Breast epithelium (tissue), 4 donors: ENCODE data around the gene LY9. TPM values are rescaled to one million over a fixed set of nuclear protein-coding genes. Genes with fewer than 3 reads are reported as not detected.

ENCODE experiments used
- DNase-seq, 2 donors: peaks; one replicate each; pipeline ENCODE4 v3.0.0-alpha.2; 2019; ENCODE audit warnings: low spot score in 2 of 2
- H3K27ac ChIP-seq, 2 donors: fragments of 200-600 bp; sonication (generic) in 1 of 2; one replicate each; pipeline ENCODE4 v1.5.1; 2016 to 2019; ENCODE audit warnings: mild to moderate bottlenecking in 1 of 2
- H3K27me3 ChIP-seq, 2 donors: fragments of 200-600 bp; sonication (generic) in 1 of 2; one replicate each; pipeline versions ENCODE4 v1.5.1 to v1.6.0; 2017 to 2019; ENCODE audit warnings: control low read depth in 1 of 2, mild to moderate bottlenecking in 1 of 2
- H3K36me3 ChIP-seq: fragments of 200-600 bp; one replicate; pipeline ENCODE4 v1.5.1; 2019
- H3K4me1 ChIP-seq, 2 donors: fragments of 200-600 bp; sonication (generic); one replicate each; pipeline ENCODE4 v1.5.1; 2016 to 2019; ENCODE audit warnings: control low read depth in 1 of 2
- H3K4me3 ChIP-seq, 3 donors: fragments of 200-600 bp; sonication (generic); 1 replicate in 2 of 3; 2 replicates in 1 of 3; pipeline ENCODE4 v1.5.1; 2016 to 2019; ENCODE audit warnings: mild to moderate bottlenecking in 3 of 3, moderate library complexity in 2 of 3
- H3K9me3 ChIP-seq, 2 donors: fragments of 200-600 bp; sonication (generic) in 1 of 2; one replicate each; pipeline ENCODE4 v1.5.1; 2016 to 2019; ENCODE audit warnings: control low read depth in 1 of 2
- POLR2A ChIP-seq: fragments of 450-650 bp; IDR thresholded peaks from one replicate; pipeline ENCODE4 v1.6.1; 2016; ENCODE audit warnings: antibody characterized with exemption, mild to moderate bottlenecking, moderate library complexity
- POLR2AphosphoS5 ChIP-seq, 3 donors: sonication (generic); formaldehyde crosslinking; IDR thresholded peaks; one replicate each; pipeline ENCODE4 v1.6.1; 2017; ENCODE audit warnings: antibody characterized with exemption in 3 of 3
- intact Hi-C: fragments of 100-400 bp; cut with DNase I; formaldehyde crosslinking; loops from one replicate; pipeline ENCODE4 v1.15.1; 2023; ENCODE audit warnings: low total_unique reads
- total RNA-seq, 3 donors: library from RNA; depleted of rRNA; stranded (reverse); fragments of >200 nt; gene quantifications; one replicate each; pipeline ENCODE4 v1.1.0, GENCODE V29; 2016
- TF ChIP-seq, protein P1 (sequence below), 3 donors: fragments of 450-650 bp; IDR thresholded peaks; one replicate each; pipeline ENCODE4 v1.5.1; 2016 to 2017; ENCODE audit warnings: antibody characterized with exemption in 3 of 3, mild to moderate bottlenecking in 3 of 3, moderate library complexity in 3 of 3

Gene LY9
- total RNA-seq, 3 donors from 2014 or later = 1.1 to 5.9 (median 5.6) TPM

DNA sequence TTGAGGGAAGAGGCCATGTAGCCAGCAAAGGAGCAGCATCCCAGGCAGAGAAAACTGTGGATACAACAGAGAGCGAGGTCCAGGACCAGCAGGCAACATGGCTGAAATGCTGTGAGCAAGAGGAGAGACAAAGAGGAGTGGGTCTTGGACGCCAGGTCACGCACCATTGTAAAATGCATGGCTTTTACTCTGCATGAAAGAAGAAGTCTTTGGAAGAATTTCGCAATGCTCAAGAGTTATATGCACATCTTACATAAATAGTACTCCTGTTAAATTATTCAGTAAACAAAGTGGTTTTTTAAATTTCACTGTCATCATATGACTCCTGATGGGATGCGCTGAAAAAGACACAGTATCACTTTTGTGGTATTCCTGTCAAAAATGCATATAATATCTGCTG is 63.2 kb downstream of the LY9 start:
- Histone ChIP-seq H3K4me1 (no peaks in the 10 kb centered on the region), H3K36me3 (no peaks in the 10 kb centered on the region), H3K27ac (no peak overlapping the region), H3K9me3 (no peaks in the 10 kb centered on the region), H3K27me3 (no peaks in the 10 kb centered on the region), H3K4me3 (no peak overlapping the region)
- DNase-seq = no peak
- TF ChIP-seq POLR2AphosphoS5 (IDR thresholded peaks at IDR 0.05) = no peak
- TF ChIP-seq, protein P1, sequence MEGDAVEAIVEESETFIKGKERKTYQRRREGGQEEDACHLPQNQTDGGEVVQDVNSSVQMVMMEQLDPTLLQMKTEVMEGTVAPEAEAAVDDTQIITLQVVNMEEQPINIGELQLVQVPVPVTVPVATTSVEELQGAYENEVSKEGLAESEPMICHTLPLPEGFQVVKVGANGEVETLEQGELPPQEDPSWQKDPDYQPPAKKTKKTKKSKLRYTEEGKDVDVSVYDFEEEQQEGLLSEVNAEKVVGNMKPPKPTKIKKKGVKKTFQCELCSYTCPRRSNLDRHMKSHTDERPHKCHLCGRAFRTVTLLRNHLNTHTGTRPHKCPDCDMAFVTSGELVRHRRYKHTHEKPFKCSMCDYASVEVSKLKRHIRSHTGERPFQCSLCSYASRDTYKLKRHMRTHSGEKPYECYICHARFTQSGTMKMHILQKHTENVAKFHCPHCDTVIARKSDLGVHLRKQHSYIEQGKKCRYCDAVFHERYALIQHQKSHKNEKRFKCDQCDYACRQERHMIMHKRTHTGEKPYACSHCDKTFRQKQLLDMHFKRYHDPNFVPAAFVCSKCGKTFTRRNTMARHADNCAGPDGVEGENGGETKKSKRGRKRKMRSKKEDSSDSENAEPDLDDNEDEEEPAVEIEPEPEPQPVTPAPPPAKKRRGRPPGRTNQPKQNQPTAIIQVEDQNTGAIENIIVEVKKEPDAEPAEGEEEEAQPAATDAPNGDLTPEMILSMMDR (IDR thresholded peaks at IDR 0.05) = no peak
- no peak for TF ChIP-seq POLR2A
- intact Hi-C loops = no loop called here

DNA sequence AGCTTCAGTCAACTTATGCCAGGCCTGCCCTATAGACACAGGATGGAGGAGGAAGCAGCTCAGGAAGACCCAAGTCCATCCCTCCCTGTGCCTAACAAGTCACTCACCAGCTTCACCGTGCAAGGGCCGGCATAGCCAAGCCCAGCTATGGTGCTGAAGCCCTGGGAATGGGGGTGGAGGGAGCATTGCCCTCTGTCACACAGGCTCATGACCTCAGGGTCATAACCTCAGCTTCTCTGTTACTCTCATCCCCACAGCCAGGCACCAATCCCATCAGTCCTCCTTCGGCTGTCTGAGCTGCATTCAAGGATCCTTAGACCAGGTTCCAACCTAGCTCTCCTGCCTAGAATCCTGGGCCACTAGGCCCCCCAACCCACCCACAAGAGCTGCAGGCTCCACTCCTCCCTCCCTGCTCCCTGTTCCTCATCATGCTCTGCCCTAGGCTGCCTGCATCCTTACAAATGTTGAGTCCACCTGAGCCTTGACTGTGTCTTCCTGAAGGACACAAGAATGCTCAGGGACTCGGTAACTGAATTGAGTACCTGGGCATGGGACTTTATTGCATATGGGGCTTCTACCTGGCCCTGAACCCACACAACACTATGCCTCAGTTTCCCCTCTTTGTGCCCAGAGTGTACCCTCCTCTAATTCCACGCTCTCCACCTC is 65.0 kb downstream of the LY9 start:
- no peaks in the 10 kb centered on the region for H3K27me3 ChIP-seq
- no peaks in the 10 kb centered on the region for H3K36me3 ChIP-seq
- DNase-seq = no peak
- TF ChIP-seq POLR2A = no peak
- no peak for TF ChIP-seq POLR2AphosphoS5 (IDR thresholded peaks at IDR 0.05)
- TF ChIP-seq, protein P1 (IDR thresholded peaks at IDR 0.05) = no peak
- no peak overlapping the region for H3K27ac ChIP-seq
- H3K4me1 ChIP-seq = no peaks in the 10 kb centered on the region
- H3K4me3 ChIP-seq = no peak overlapping the region
- H3K9me3 ChIP-seq = no peaks in the 10 kb centered on the region
- intact Hi-C loops = no loop called here

DNA sequence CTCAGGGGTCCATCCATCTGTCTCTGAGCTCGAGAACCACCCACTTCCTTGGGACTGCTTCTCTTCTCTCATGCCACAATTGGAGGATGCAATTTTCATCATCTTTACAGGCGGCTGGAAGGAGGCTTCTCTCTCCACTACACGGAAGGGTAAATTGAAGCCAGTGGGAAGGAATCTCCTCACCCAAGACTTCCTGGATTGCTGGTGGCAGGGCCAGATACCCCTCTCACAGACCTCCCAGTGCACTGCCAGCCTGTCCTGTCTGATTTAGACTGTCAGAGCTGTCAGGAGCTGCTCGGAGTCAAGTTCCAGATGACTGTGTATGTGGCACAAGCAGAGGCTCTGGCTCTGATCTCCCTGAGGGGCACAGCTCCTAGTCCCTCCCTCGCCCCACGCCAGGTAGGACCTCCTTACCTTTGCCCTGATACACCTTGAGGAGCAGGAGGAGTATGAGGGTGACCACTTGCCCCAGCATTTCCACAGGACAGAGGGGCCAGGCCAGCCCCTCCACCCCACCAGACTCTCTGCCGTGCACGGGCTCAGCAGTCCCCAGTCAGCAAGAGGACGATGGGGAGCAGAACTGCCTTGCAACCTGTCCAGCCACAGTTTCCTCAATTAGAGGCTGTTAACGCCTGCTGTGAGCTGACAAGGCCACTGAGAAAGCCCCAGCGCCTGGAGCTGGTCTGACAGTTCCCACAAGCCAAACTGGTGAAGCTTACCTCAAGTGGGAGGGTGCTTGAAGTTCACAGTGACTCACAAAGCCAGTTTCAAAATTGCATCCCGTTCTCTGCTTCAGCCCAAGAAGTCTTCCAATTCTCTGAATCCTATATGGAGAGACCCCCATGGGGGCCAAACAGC is 66.5 kb downstream of the LY9 start, which contains the start of gene CD244:
Gene CD244 (minus strand): TSS at position 685 of the 858 bp plus-strand sequence. CDS start 210 bp downstream, at position 475.
- H3K27ac ChIP-seq = no peak within 1 kb of the TSS
- H3K4me1 ChIP-seq = no peaks in the 10 kb centered on the region
- DNase-seq = no peak
- H3K9me3 ChIP-seq = no peaks in the 10 kb centered on the region
- H3K4me3 ChIP-seq = no peak within 1 kb of the TSS
- intact Hi-C loops = no loop called here
- no peaks in the 10 kb centered on the region for H3K27me3 ChIP-seq
- H3K36me3 ChIP-seq = no peaks in the 10 kb centered on the region
- TF ChIP-seq, protein P1 (IDR thresholded peaks at IDR 0.05) = no peak
- TF ChIP-seq POLR2A = no peak
- TF ChIP-seq POLR2AphosphoS5 (IDR thresholded peaks at IDR 0.05) = no peak

DNA sequence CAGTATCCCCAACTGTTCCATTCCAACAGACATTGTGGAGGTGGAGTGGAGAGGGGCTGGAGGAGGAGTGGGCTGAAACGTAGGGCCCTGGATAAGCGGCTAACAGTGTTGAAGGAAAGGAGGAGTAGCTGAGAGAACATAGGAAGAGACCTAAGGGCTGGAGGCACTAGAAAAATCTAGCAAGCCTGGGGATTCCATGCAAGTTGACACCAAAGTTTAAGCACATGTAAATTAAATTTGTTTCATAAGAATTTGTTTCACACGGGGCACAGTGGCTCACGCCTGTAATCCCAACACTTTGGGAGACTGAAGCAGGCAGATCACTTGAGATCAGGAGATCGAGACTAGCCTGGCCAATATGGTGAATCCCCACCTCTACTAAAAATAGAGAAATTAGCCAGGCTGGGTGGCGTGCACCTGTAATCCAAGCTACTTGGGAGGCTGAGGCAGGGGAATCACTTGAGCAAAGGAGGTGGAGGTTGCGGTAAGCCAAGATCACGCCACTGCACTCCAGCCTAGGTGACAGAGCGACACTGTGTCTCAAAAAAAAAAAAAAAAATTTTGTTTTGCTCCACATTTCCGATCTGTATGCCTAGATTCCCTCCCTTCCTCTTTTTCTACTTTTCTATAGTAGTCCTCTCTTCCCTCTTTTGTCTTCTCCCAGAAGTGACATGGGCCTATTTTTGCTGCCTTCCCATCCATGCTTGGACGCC is 67.2 kb downstream of the LY9 start:
- Histone ChIP-seq H3K36me3 (no peaks in the 10 kb centered on the region), H3K27me3 (no peaks in the 10 kb centered on the region), H3K4me1 (no peaks in the 10 kb centered on the region), H3K4me3 (no peak overlapping the region), H3K27ac (no peak overlapping the region), H3K9me3 (no peaks in the 10 kb centered on the region)
- intact Hi-C loops = no loop called here
- DNase-seq = no peak
- TF ChIP-seq POLR2A (no peak), POLR2AphosphoS5 (IDR thresholded peaks at IDR 0.05) (no peak)
- TF ChIP-seq, protein P1 (IDR thresholded peaks at IDR 0.05) = no peak

DNA sequence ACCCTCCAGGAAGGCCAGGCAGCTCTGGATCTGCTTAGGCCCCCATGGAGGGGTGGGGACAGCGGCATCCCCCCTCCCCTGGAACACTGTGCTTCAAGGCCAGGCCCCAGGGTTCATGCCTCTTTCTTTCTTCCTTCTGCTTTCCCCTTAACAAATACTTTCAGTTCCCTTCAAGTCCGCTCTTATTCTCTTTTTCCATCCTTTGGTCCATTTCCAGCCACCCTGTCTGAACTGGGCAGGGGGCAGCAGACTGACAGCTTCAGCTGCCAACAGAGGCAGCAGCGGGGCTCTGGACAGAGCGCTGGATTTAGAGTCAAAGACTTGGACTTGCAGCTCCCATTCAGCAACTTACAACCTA is 67.8 kb downstream of the LY9 start:
- H3K9me3 ChIP-seq = no peaks in the 10 kb centered on the region
- H3K36me3 ChIP-seq = no peaks in the 10 kb centered on the region
- H3K27me3 ChIP-seq = no peaks in the 10 kb centered on the region
- no peak for DNase-seq
- H3K4me3 ChIP-seq = no peak overlapping the region
- H3K27ac ChIP-seq = no peak overlapping the region
- no peak for TF ChIP-seq POLR2A
- TF ChIP-seq, protein P1 (IDR thresholded peaks at IDR 0.05) = no peak
- no peak for TF ChIP-seq POLR2AphosphoS5 (IDR thresholded peaks at IDR 0.05)
- intact Hi-C loops = no loop called here
- H3K4me1 ChIP-seq = no peaks in the 10 kb centered on the region
